Omental fat pad (tissue), 4 donors: ENCODE results near the gene SH3BGR. TPM values are rescaled to one million over a fixed set of nuclear protein-coding genes. Genes with fewer than 3 reads are reported as not detected.

ENCODE experiments used
- ATAC-seq: fragments of 150-250 bp; one replicate; pipeline ENCODE4 v1.9.1; 2016; ENCODE audit warnings: mild to moderate bottlenecking, moderate library complexity; ENCODE audit not compliant: low FRiP score
- DNase-seq: peaks from one replicate; pipeline ENCODE4 v3.0.0-alpha.2; 2019; ENCODE audit warnings: low spot score
- CTCF ChIP-seq, 3 donors: fragments of 450-650 bp; IDR thresholded peaks; one replicate each; pipeline ENCODE4 v1.5.1; 2016 to 2017; ENCODE audit warnings: antibody characterized with exemption in 3 of 3, mild to moderate bottlenecking in 3 of 3, moderate library complexity in 2 of 3
- total RNA-seq, 4 donors: library from RNA; depleted of rRNA; stranded (reverse); fragments of >200 nt; gene quantifications; one replicate each; pipeline ENCODE4 v1.1.0, GENCODE V29; 2016

The SH3BGR gene
- total RNA-seq, 4 donors from 2014 or later: 3.5 to 42.0 (median 4.7) TPM

DNA sequence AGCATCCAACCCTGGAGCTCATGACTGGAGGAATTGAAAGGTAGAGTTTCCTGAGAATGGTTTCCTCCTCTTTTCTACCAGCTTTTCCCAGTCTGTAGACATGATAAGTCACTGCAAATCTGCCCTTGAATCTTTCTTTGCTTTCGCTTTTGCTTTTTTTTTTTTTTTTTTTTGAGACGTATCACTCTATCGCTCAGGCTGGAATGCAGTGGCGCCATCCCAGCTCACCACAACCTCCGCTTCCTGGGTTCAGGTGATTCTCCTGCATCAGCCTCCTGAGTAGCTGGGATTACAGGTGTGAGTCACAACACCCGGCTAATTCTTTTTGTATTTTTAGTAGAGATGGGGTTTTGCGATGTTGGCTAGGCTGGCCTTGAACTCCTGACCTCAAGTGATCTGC, 4.5 kb upstream of the SH3BGR start:
- no peak for ATAC-seq
- DNase-seq: no peak

DNA sequence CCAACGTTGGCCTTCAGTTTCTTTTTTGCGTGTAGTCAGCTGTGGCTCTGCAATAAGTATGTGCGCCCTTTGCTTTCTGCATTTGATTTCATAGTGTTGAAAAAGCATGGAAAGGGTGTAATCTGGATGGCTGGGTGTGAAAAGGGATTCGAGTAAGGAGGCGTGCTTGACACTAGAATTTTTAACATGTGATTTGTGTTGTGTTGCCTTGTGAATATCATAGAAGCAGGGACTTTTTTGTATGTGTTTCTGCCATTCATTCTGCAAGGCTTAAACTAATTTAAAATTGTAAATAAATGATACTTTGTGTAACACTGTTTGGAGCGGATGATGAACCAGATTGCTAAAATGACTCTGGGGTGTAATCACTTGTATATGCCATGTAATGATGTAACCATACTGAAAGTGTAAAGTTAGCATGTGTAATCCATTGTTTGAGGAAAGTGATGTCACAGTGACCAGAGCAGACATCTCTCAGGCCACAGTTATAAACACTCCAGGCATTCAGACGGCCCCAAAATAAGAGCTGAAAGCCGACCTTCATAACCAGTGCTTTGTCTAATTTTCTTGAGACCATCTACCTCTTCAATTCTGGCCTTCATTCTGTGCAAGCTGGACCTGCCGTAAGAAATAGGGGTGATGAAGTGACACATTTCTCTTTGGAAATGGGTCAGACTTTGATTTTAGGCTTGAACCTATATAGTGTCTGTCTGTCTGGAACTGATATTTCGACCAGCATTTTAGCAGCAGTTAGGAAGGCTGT, 618 bp downstream of the SH3BGR start:
- ATAC-seq (no peak), DNase-seq (no peak)
- no peak for TF ChIP-seq CTCF (IDR thresholded peaks at IDR 0.05)

More for the DNA sequence above, 4.5 kb upstream of the SH3BGR start:
- no peak for TF ChIP-seq CTCF (IDR thresholded peaks at IDR 0.05)

DNA sequence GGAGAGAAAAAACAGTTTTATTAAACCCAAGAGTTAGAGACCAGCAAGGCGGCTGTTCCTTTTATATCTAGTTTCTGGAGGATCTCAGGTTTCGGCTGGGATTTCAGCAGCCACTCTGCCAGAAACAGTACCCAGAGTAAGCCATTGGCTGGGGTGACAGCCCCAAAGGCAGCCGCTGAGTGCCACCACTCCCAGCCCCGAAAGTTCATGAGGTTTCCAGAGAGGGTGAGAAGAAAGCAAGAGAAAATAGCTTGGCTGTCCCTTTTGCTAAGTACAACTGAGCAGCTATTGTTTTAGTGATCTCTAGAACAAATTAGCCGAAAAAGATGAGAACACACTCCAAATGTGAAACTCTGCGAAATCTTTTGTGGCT, 1.2 kb downstream of the SH3BGR start:
- TF ChIP-seq CTCF (IDR thresholded peaks at IDR 0.05): no peak
- DNase-seq (no peak), ATAC-seq (no peak)

DNA sequence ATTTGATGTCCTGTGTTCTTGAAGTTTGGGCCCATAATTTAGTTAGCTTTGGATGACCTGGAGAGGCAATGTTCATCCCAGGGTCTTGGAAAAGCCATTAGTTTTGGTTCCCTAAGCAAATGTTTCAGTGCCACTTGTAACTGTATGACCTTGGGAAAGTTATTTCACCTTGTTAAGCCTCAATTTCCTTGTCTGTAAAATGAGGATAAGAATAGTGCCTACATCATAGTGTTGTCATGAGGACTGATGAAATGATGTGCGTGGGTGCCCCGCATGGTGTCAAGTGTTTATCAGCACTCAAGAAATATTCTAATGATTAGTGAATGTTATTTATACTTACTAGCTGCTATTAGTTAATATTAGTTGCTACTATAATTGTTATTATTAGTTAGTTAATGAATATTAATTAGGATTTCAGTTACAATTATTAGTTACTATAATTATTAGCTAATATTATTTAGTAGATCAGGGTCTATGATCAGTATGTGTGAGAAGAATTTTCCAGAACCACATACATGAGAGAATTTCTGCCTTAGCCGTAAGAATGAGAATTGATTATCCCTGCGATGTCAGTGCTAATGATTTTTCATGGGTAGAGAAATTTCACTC, 1.9 kb downstream of the SH3BGR start:
- DNase-seq (no peak), ATAC-seq (no peak)
- TF ChIP-seq CTCF (IDR thresholded peaks at IDR 0.05): no peak

- no peak for TF ChIP-seq CTCF (IDR thresholded peaks at IDR 0.05)
- DNase-seq (no peak), ATAC-seq (no peak)
Observed at GRCh38 chr21:39454949-39455668, 3.3 kb downstream of the SH3BGR start.

DNA sequence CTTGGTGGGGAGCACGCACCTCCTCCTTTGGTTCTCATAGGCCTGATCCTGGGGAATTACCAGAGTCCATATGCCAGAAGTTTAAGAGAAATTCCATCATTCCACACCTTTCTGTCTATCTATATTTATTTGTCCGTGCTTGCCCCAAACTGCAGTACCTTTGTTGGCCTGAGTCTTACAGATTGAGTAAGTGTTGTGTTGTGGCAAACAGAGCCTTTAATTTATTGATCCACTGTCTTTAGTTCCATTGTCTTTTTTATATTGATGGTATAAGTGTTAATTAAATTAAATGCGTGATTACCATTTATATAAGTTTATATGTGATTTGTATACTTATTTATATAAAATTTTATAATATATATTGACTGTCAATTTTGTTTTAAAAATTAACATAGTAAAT, 4.9 kb downstream of the SH3BGR start:
- ATAC-seq (no peak), DNase-seq (no peak)
- no peak for TF ChIP-seq CTCF (IDR thresholded peaks at IDR 0.05)
